Urinary bladder (tissue), 4 donors: ENCODE data around the gene FOXK2. TPM values are rescaled to one million over a fixed set of nuclear protein-coding genes. Genes with fewer than 3 reads are reported as not detected.

Experiments used
- DNase-seq: peaks from one replicate; pipeline ENCODE4 v3.0.0-alpha.2; 2015; ENCODE audit errors: extremely low spot score
- H3K27ac ChIP-seq: one replicate; pipeline ENCODE4 v1.5.1; 2013; ENCODE audit warnings: low read depth, mild to moderate bottlenecking, moderate library complexity
- H3K36me3 ChIP-seq: one replicate; pipeline ENCODE4 v1.6.1; 2013; ENCODE audit warnings: mild to moderate bottlenecking, moderate library complexity; ENCODE audit not compliant: insufficient read depth
- H3K4me1 ChIP-seq: one replicate; pipeline ENCODE4 v1.6.1; 2013; ENCODE audit warnings: mild to moderate bottlenecking, moderate library complexity; ENCODE audit not compliant: insufficient read depth
- H3K4me3 ChIP-seq: one replicate; pipeline ENCODE4 v1.5.1; 2013; ENCODE audit warnings: low read depth, low read length
- WGBS: extraction: QIAGEN DNeasy Blood & Tissue Kit; methylation state at CpG from one replicate; pipeline ENCODE4 v1.1.7; 2013; 5-methylcytosine and 5-hydroxymethylcytosine counted together
- polyA plus RNA-seq: library from polyadenylated mRNA; stranded (reverse); fragments of 200-250 nt; gene quantifications from one replicate; pipeline ENCODE4 v1.2.3, GENCODE V29; 2013
- total RNA-seq: library from RNA; depleted of rRNA; stranded (reverse); fragments of >200 nt; gene quantifications from one replicate; pipeline ENCODE4 v1.2.3, GENCODE V29; 2014
- donor health status: healthy with polysubstance abuse.
- donor health status: healthy.

Gene FOXK2
- total and polyA plus RNA-seq, 2 donors: 19.9 to 24.0 TPM

DNA sequence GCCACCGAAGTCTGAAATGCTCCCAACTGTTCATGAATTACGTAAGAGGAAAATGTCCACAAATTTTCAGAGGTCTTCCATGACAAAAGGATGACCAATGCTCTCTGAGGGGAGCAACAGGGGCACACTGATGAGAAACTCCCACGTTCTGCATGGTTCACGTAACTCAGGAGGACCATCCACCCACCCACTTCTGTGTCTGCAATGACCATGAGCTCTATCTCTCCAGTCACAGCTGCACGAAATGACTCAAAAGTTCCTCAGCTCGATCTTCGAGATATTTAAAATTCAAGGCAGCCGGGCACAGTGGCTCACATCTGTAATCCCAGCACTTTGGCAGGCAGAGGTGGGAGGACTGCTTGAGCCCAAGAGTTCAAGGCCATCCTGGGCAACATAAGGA, 112.9 kb downstream of the FOXK2 start:
- H3K36me3 ChIP-seq: no peaks in the 10 kb centered on the region
- 93% methylated on average over 8 of the region's 8 CpGs for WGBS
- DNase-seq: no peak
- no peak overlapping the region for H3K4me3 ChIP-seq
- H3K27ac ChIP-seq: no peak overlapping the region
- no peaks in the 10 kb centered on the region for H3K4me1 ChIP-seq

DNA sequence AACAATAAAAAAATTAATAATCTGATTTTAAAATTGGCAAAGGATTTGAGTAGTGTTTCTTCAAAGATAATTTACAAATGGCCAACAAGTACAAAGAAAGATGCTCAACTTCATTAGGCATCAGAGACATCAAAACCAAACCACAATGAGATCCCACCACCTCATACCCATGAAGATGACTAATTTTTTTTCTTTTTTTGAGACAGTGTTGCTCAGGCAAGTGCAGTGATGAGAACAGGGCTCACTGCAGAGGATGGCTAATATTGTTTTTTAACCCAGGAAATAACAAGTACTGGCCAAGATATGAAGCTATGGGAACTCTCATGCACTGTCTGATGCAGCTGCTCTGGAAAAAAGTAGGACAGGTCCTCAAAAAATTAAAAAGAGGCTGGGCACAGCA, 113.8 kb downstream of the FOXK2 start:
- Histone ChIP-seq H3K27ac (no peak overlapping the region), H3K36me3 (no peaks in the 10 kb centered on the region), H3K4me3 (no peak overlapping the region), H3K4me1 (no peaks in the 10 kb centered on the region)
- DNase-seq: no peak

DNA sequence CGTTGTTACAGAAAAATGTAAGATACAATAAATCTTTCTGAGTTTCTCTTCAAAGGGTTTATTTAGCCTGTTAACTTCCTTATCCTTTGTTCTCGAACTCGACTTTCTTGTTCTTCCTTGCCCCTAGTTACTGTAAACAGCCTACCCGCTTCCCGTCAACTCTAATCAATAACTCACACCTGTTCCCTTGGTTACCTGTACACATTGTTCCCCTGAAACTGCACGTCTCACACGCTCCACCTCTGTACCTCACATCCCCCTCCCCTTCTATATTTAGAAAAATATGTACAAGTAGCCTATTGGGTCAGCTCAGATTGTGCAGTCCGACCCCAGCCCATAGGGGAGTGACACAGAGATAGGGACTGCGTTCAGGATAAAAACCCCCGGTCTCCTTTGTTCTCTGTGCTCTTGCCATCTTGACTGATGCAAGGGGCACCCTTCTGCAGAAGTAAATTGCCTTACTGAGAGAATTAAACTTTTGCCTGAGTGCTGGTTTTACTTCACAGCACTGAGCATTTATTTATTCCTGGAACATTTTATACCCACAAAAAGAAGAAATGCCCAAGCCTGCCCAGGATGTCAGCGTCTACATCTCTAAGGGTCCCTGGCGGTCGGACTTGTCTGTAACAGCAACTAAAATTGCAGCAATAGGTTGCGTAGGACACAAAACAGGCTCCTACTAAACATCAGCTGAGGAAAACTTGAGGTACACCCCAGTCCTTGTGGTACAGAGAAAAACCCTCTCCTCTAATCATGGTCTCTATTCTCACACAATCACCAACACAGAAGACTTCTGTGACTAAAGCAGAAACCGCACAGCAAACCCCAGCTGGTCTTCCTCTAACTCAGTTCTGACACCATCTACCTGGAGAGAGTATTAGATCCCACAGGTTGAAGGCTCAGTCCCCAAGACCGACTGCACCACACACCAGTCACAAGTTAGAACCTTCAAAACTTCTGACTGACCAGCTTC, 117.4 kb downstream of the FOXK2 start:
- H3K4me3 ChIP-seq: no peak overlapping the region
- H3K36me3 ChIP-seq: no peaks in the 10 kb centered on the region
- 81% methylated on average over 16 of the region's 16 CpGs for WGBS
- H3K4me1 ChIP-seq: no peaks in the 10 kb centered on the region
- no peak overlapping the region for H3K27ac ChIP-seq
- DNase-seq: peak; percentile 53

DNA sequence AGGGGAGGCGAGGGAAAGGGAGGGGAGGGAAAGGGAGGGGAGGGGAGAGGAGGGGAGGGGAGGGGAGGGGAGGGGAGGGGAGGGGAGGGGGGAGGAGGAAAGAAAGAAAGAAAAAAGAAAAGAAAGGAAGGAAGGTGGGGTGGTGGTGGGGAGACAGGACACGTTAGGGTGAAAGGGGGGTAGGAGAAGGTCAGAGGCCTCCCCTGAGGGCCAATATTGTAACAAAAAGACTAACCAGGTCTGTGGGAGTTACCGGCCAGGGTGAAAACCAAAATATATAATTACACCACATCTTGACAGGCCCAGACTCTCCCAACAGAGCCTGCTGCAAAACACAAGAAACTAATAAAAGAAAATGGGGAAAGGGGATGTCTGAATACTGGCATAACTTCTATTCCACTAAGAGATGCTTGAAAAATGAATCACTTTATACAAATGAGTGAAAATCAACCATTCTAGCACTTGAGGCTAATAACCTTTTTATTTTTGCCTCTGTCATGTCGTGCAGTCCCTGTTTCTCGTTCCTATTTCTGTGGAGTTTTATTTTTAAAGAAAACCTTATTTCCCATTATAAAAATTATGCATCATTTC, 118.7 kb downstream of the FOXK2 start:
- DNase-seq: no peak
- WGBS: 72% methylated on average over 4 of the region's 5 CpGs
- Histone ChIP-seq H3K4me1 (no peaks in the 10 kb centered on the region), H3K4me3 (no peak overlapping the region), H3K36me3 (no peaks in the 10 kb centered on the region), H3K27ac (no peak overlapping the region)

DNA sequence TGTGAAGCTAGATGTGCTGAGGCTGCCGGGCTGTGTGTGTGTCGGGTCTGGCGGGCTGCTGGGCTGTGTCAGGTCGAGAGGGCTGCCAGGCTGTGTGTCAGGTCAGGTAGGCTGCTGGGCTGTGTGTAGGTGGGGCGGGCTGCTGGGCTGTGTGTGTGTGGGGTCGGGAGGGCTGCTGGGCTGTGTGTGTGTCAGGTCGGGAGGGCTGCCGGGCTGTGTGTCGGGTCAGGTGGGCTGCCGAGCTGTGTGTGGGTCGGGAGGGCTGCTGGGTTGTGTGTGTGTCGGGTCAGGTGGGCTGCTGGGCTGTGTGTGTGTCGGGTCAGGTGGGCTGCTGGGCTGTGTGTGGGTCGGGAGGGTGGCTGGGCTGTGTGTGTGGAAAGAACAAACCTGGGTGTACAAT, 120.1 kb downstream of the FOXK2 start:
- H3K27ac ChIP-seq: no peak overlapping the region
- H3K4me3 ChIP-seq: no peak overlapping the region
- no peaks in the 10 kb centered on the region for H3K4me1 ChIP-seq
- 89% methylated on average over 14 of the region's 14 CpGs for WGBS
- DNase-seq: no peak
- no peaks in the 10 kb centered on the region for H3K36me3 ChIP-seq

DNA sequence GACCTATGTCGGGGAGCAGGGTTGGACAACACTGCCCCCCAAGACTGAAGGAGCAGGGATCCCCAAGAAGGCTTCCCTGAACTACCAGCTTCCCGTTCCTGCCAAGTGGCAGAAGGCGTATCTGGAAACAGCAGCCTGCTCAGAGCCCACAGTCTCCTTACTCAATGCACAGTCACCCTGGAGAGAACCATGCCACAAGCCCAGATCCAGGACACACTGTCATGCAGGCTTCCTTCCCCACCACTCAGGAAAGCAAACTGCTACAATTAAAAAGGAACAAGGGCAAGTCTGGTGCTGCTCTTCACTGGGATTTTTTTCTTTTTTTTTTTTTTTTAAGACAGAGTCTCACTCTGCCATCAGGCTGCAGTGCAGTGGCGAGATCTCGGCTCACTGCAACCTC, 120.5 kb downstream of the FOXK2 start:
- no peak overlapping the region for H3K27ac ChIP-seq
- H3K4me3 ChIP-seq: no peak overlapping the region
- H3K4me1 ChIP-seq: no peaks in the 10 kb centered on the region
- no peak for DNase-seq
- no peaks in the 10 kb centered on the region for H3K36me3 ChIP-seq
- 89% methylated on average over 5 of the region's 5 CpGs for WGBS

DNA sequence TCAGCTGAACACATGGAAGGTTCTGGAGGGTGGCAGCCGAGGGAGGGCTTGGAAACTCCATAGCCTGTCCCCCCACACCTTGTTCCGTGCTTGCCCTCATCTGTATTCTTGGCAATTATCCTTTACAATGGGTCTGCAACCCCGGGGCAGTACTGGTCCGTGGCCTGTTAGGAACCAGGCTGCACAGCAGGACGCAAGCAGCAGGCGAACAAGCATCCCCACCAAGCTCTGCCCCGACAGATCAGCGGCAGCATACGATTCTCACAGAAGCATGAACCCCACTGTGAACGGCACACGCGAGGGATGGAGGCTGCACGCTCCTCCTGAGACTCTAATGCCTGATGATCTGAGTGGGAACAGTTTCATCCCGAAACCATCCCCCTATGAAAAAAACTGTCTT, 122.5 kb downstream of the FOXK2 start:
- 91% methylated on average over 14 of the region's 14 CpGs for WGBS

DNA sequence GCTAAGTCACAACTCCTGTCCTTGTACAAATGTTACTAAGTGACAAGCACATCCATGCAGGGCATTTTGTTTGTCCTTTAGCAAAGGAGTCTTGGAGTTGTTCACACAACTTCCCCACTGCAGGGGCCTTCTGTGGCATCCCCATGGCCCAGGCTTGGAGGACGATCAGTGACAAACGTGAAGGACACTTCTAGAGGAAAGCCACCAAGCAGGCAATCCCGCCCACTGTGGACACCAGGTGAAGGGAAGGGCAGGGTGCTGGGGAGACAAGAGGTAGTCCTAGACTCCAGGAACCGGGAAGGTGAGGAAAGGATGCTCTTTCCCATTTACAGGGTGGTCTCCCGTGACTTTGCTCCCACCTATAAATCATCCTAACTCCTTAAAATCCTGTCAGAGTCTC, 124.6 kb downstream of the FOXK2 start:
- no peaks in the 10 kb centered on the region for H3K36me3 ChIP-seq
- no peak overlapping the region for H3K4me3 ChIP-seq
- 81% methylated on average over 5 of the region's 5 CpGs for WGBS
- DNase-seq: no peak
- no peaks in the 10 kb centered on the region for H3K4me1 ChIP-seq
- H3K27ac ChIP-seq: no peak overlapping the region

More for the DNA sequence above, 122.5 kb downstream of the FOXK2 start:
- no peaks in the 10 kb centered on the region for H3K4me1 ChIP-seq
- no peak for DNase-seq
- H3K36me3 ChIP-seq: no peaks in the 10 kb centered on the region
- no peak overlapping the region for H3K27ac ChIP-seq
- no peak overlapping the region for H3K4me3 ChIP-seq

DNA sequence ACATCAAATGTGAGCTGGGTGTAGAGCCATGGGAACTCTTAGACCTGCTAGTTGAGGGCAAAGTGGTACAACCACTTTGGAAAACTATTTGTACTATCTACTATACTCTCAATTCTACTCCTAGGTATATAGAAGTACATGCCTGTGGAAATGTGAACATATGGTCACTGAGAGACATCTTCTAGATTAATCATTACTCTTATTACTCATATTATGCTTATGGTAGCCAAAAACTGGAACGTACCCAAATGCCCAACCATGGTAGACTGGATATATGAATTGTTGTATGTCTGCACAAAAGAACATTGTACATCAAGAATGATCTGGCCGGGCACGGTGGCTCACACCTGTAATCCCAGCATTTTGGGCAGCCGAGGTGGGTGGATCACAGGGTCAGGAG, 126.0 kb downstream of the FOXK2 start:
- DNase-seq: no peak
- no peaks in the 10 kb centered on the region for H3K4me1 ChIP-seq

DNA sequence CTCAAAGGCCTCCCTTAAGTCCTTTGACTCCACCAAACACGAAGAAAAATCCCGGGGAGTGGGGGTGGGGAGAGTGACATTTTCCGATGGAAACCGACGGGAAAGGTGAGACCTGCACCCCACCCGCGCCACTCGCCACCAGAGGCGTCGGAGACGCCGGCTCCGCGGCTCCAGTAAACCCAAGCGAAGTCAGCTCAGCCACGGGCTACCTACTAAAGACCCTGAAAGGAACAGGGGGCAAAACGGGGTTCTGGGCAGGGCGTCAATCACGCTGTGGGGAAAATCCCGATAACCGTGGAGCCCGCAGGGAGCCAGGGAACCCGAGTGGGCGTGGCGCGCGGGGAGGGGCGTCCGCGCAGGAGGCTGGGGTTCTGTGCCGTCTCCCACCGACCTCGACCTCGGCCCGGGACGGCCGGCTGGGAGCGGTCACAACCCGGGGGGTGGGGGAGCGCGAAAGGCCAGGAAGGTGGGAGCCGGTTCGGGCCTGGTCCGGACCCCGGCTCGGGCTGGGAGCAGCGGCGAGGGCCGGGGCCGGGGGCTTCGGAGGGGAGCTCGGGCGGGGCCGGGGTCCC, 128.1 kb downstream of the FOXK2 start:
- peak overlapping the region; percentile 98 for H3K4me3 ChIP-seq
- DNase-seq: no peak
- H3K36me3 ChIP-seq: no peaks in the 10 kb centered on the region
- under 1% methylated on average over 54 of the region's 54 CpGs for WGBS
- no peaks in the 10 kb centered on the region for H3K4me1 ChIP-seq
- H3K27ac ChIP-seq: peak overlapping the region; percentile 92

More for the DNA sequence above, 126.0 kb downstream of the FOXK2 start:
- Histone ChIP-seq H3K36me3 (no peaks in the 10 kb centered on the region), H3K27ac (no peak overlapping the region), H3K4me3 (no peak overlapping the region)
- 95% methylated on average over 4 of the region's 4 CpGs for WGBS

DNA sequence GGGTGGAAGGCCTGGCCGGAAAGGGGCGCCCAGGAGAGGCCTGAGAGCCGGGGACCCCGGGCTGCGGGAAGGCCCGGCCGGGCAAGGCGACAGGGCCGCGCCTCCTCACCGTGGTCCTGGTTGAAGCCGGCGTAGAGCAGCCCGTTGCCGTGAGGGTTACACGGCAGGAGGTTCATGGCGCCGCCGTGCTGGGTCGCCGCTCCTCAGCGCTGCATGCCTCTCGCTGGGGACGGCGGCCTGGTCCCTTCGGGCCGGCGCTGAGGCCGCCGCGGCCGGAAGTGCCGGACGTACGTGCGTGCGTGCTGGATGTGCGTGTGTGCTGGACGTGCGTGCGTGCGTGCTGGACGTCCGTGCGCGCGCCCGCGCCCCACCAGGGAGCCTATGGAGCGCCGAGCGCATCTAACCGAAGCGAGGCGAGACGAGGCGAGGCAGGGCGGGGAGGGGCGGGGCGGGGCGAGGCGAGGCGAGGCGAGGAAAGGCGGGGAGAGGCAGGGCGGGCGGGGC, 128.7 kb downstream of the FOXK2 start, which contains the start of gene WDR45B:
Gene WDR45B, minus strand, starts transcription at position 280 of the 504 bp plus-strand sequence. Its CDS starts 104 bp downstream, at position 176.
- peak within 1 kb of the TSS; percentile 92 for H3K27ac ChIP-seq
- H3K36me3 ChIP-seq: no peaks in the 10 kb centered on the region
- under 1% methylated on average over 67 of the region's 67 CpGs for WGBS
- H3K4me1 ChIP-seq: no peaks in the 10 kb centered on the region
- H3K4me3 ChIP-seq: peak within 1 kb of the TSS; percentile 98
- peak; percentile 89 for DNase-seq

DNA sequence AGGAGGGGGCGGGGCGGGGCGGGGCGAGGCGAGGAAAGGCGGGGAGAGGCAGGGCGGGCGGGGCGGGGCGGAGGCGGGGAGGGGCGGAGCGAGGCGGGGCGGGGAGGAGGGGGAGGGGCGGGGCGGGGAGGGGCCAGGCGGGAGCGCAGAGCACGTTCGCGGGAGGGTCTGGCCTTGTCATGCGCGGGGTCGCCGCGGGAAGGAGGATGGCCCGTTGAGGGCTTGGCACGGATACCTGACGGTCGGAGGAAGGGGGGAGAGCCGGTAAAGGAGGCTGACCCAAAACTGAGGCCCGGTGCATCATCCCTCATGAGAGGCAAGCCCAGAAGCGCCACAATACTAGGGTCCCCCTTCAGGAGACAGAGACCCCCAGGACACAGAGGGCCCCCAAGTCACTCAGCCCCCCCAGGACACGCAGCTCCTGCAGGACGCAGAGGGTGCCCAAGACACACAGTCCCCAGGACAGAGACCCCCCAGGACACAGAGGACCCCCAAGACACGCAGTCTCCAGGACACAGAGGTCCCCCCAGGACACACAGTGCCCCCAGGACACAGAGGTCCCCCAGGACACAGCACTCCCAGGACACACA, 129.3 kb downstream of the FOXK2 start:
- H3K27ac ChIP-seq: peak overlapping the region; percentile 78
- no peaks in the 10 kb centered on the region for H3K4me1 ChIP-seq
- no peaks in the 10 kb centered on the region for H3K36me3 ChIP-seq
- WGBS: 14% methylated on average over 21 of the region's 37 CpGs
- no peak overlapping the region for H3K4me3 ChIP-seq
- no peak for DNase-seq

DNA sequence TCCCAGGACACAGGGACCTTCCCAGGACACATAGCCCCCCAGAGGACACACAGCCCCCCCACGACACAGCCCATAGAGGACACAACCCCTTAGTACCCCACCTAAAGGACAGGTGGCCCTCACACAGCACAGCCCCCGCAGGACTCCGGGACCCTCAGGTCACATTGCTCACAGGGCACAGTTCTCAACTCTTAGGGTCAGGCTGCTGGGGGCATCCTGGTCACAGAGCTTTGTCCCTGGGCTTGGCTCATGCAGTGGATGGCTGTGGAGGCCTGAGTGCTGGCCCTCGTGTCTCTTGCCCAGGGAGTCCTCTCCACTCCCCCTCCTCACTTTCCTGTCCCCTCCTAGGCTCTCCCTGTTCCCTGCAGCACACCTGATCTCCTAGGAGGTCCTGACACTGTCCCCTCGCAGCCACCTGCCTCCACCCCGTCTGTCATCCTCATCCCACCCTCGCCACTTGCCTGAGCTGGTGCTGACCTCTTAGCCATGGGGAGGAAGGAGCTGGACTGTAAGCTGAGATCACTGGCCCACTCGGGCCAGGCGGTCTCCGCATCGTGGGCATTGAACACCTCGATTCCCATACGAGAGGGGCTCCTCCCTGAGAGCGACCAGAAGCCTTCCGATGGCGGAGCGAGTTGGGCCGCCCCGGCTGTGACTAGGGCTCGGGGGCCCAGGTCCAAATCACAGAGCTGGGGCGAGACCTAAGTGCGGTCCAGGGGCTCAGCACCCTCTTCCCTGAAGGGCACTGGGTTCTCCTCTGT, 130.1 kb downstream of the FOXK2 start:
- WGBS: 85% methylated on average over 22 of the region's 22 CpGs
- no peaks in the 10 kb centered on the region for H3K4me1 ChIP-seq
- no peak for DNase-seq

More for the DNA sequence above, 130.1 kb downstream of the FOXK2 start:
- H3K4me3 ChIP-seq: no peak overlapping the region
- H3K27ac ChIP-seq: no peak overlapping the region
- H3K36me3 ChIP-seq: no peaks in the 10 kb centered on the region
